Left hindlimb (tissue), 1 donor: ENCODE data around the gene NTF3.
A peak's percentile ranks its signal among the peaks of the same experiment; 100 is the strongest.

Source experiments
- DNase-seq: peaks from one replicate; pipeline ENCODE4 v3.0.0-alpha.2; 2018

Gene NTF3

GRCh38 chr12:5432011-5432400 is at the start of gene NTF3:
Gene NTF3, plus strand, starts transcription at chr12:5432108. Its CDS starts 217 bp downstream, at chr12:5432325.
- DNase-seq, result peak; percentile 68

GRCh38 chr12:5384015-5384414 is 47.9 kb upstream of the NTF3 start:
- DNase-seq, result no peak

DNA sequence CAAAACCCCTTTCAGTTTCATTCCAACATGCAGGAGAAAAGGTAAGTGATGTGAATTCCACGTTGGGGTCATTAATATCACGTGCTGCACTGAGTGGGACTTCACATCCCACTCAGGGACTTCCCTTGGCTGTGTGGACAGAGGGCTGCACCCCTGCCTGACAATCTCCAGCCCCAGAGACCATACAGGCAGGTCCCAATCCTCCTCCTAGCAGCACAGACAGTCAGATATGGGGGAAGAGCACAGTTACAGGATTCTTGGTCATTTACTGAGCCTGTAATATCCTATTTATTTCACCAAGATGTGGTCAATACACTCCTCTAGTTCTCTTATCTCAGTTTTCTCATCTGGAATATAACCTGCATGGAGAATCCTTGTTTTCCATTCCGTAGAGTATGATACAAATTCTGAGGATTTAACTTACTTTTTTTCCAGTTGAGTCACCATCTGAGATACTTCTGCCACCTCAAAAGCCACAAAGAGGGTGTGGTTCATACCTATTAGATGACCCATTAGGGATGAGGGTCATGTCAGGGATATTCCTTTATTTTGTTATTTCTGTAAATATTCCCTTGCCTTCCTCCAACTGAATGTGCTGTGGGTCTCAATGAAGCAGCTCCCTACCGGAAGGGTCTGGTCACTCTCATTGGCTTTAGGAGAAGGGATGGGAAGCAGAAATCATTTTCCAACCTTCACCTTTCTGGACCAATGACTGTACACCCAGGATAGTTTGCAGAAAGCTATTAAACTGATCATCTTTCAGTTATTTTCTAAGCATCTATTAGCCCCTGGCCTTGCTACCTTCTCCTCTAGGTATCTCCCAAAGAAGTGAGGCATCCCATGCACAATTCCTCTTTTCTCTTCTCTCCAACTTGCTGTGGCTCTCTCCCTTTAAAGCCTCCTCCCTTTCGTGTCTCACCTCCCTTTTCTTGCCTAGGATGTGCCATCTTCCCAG is 43.0 kb upstream of the NTF3 start:
- no peak for DNase-seq

DNA sequence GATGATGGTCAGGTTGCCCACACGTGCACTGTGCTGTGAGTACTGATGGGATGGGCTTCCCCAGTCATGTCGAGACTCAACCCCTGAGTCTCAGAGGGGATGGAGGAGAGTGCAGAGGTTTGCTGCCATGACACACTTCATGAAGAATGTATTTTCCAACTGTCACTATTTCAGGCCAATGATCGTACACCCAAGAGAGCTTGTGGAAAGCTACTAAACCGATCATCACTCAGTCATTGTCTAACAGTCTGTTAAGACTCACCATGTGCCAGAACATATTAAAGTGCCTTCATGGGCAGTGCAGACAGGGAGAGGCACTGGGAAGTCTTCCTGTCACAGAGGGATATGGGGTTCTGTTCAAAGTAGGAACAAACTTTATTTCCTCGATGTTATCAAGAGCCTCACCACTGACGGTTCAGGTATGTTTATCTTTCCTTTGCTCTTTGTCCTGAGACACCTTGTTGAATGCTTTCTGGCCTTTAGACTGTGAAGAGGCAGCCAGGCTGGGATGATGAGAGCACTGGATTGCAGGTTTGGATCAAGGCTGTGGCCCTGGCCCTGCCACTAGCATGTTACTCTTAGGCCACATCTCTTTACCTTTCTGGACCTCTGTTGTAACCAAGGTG is 41.6 kb upstream of the NTF3 start:
- no peak for DNase-seq

DNA sequence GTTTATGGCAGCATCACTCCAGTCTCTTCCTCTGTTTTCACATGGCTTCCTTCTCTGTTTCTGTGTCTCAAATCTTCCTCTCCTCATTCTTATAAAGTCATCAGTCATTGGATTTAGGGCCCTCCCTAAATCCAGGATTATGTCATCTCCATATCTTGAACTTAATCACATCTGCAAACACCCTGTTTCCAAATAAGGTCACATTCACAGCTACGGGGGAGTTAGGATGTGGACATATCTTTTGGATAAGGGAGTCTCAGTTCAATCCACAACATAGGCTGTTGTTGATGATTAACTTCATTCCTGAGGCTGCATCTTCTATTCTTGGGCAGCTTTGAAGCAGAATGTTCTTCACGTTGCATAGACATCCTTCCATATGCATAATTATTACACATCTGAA is 40.3 kb upstream of the NTF3 start:
- DNase-seq, result no peak

- no peak for DNase-seq
These were observed 38.9 kb upstream of the NTF3 start for GRCh38 chr12:5392961-5393360.

DNA sequence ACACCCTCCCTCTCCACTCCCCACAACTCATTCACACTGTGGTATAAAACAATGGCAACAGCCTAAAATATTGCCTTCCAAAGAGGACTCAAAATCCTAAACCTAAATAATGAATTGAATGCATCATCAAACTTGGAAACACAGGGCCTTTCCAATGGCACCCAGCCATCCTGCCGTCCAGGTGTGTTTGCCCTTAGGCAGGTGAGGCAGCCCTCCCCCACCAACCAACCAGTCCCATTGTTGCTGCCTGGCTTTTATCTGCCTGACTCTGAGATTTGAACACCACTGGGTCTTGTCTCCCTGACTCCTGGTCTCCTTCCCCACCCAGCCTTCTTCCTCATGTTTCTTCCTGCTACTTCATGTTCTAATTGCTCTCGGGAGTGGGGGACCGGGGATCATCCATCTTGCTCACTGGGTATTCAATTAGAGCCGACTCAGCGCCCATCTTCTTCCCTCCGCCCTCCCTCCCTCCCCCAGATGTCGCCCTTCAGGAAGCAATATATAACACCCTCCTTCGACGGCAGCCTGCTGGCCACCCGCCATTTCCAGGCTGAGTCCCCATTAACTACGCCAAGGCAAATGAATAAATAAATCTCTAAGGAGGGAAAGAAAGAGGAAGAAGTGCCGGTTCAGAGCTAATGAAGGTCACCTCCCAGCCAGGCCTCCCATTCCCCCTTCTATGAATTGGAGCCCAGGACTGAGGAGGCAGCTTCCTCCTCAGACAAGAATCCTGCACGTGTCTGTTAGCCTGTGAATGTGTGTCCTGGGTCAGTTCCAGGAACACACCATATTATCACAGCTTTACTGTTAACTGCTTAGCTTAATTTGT is 36.3 kb upstream of the NTF3 start:
- DNase-seq, result no peak

- no peak for DNase-seq
These were observed 35.4 kb upstream of the NTF3 start for GRCh38 chr12:5396541-5396940.

- DNase-seq, result no peak
These were observed 32.6 kb upstream of the NTF3 start for GRCh38 chr12:5399266-5399665.

GRCh38 chr12:5402009-5402935 is 29.6 kb upstream of the NTF3 start:
- no peak for DNase-seq

DNA sequence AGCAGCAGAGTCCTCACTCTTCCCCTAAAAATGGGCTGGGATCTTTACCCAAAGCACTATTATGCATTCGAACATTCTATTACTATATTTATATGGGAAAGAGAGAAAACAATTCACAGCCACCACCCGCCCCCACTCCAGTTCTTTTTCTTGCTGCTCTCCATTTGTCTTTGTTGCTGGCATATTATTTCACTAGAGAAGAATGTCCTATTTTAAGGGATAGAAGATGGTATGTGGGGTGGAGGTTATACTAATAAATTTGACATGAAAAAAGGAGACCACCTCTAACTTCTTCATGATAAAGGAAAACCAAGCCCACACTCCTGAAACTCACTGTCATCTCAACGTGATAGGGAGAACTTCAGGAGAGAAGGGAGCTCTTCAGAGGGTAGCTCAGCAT is 28.5 kb upstream of the NTF3 start:
- DNase-seq, result no peak

- DNase-seq, result no peak
These were observed 24.7 kb upstream of the NTF3 start for GRCh38 chr12:5407034-5407856.

DNA sequence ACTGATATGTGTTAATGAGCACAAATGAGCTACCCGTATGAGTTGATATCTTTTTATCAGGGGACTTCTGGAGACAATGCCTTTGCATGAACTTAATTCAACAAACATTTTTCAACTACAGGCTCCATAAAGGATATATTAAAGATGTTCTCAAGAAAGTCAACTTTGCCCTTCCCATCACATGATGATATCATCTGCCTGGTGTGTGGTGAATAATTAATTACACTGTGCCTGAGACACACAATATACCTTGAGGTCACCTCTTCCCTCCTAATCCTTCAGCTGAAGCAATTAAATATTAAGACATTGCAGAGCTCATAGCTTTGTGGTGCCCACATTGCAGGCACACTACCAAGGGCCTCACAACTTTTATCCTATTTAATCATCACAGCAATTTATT is 22.3 kb upstream of the NTF3 start:
- DNase-seq, result no peak

GRCh38 chr12:5416571-5416970 is 15.3 kb upstream of the NTF3 start:
- no peak for DNase-seq

- DNase-seq, result no peak
These were observed 14.4 kb upstream of the NTF3 start for GRCh38 chr12:5417500-5417899.

DNA sequence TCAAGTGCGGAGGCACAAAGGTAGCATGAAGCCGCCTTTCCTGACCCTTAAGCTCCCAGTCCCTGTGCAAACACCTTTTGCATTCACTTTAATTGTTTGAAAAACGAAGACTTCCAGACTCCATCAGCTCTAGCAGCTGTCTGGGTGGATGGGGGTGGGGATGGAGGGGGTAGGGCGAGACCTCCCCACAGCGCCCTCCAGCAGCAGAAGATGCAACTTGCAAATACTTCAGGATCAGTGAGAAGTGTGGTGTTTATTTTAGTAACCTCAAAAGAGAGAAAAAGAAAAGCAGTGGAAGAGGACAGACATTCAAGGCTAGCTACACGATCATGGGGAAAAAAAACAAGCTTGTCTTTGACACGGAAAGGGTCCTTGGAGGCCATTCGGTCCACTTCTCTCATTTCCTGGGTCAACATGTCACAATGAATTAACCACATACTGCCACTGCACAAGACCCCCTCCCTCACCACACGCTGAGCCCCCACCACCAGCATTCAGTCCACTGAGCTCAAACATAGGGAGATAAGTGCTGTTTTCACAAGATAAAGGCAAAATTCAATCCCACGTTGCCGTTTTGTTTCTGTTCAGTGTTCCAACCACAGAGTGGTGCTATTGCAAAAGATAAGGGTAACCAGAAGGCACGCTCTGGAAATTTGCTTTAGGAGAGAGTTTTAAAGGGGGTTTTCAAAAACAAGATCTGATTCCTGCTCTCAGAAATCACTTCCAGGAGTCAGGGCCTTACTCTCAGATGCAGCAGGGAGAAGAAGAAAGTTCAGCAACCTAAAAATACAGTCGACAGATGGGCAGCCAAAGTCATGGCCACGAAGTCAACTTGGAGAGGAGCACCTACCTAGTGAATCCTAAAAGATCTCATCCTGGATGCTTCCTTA is 3.3 kb upstream of the NTF3 start:
- no peak for DNase-seq

DNA sequence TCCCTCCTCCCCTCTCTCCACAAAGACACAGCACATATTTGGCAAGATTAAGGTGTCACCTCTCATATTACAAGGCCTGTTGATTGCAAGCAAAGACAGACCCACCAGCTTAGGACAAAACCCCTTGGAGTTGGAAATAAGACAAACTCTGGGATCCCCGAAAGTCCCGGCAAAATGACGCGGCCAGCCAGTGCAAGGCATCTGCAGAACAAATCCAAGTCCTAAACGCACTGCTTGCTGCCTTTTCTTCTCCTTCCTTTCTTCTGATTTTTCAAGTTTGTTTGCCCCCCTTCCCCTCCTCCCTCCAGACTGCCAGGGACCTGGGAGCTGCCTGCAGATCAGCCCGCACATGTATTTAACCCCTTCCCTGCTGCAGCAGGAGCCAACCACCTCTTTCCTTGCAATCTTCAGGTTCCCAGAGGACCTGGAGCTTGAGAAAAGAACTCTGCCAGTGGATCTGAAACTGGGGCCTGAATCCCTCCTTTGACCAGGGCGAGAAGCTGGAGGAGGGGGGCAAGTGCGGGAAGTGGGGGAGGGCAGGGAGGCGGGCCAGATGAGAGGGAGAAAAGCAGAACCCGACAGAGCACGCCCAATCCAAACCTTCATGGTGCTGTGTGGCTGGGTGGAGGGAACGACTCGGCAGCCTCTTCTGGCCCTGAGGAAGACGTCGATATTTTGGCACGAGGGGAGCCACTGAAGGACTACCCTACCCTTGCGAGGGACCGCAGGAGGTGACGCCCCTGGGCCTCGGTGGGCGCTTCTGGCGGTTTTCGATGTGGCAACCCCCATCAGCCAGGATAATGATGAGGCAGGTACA is 2.0 kb upstream of the NTF3 start:
- peak; percentile 42 for DNase-seq

DNA sequence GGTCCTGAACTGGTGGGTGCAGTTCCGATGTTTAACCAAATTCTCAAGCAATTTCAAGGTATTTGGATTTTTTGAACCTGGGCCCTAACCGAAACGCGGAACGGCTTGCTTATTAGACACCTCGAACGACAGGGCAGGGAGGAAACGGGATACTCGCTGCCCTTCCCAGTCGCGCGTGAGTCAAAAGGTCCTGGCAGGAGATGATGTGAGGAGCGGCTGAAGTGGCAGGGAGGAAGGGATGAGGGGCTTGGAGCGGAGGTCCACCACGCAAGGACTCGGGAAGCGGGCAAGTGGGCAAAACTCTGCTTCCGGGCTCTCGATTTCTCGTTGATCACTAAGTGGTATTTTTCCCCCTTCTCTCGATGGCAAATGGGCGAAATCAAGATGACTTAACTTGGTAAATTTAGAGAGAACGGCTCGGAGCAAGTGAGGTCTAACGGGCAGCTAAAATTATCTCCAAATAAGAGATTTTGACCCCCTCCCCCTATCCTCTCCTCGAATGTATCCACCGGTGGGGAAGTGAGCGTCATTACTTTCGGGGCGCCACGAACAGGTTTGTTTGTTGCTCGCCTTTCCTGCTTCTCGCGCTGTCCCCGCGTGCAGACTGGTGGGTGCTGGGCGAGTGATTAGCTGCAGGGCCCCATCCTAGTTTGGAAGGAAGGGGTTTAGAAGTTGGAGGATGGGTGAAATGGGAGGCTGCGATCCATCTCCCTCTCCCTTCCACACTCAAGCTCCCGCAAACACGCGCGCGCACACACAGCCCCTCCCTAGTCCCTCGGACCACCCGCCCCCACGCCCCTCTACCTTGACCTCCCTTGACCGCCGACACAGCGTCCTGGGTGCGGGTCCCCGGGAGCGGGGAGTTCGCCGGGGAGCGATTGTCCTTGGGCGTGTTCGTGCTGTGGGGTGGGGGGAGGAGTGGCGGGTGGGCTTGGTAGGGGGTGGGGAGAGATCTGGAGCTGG is 986 bp upstream of the NTF3 start:
- DNase-seq, result no peak
